Mesendoderm (in vitro differentiated cells): Measurements from ENCODE around the gene CEACAM18. TPM values are rescaled to one million over a fixed set of nuclear protein-coding genes. Genes with fewer than 3 reads are reported as not detected.

Source experiments
- DNase-seq: peaks from one replicate; pipeline ENCODE4 v3.0.0; 2013
- H2AK5ac ChIP-seq: 2 replicates; pipeline ENCODE4 v1.6.1; 2013; ENCODE audit warnings: low read length, inconsistent platforms
- H2BK120ac ChIP-seq: 2 replicates; pipeline ENCODE4 v1.6.1; 2013; ENCODE audit warnings: low read depth, mild to moderate bottlenecking, low read length, moderate library complexity, mixed read lengths
- H2BK15ac ChIP-seq: replicated peaks from 2 replicates; pipeline ENCODE4 v1.6.1; 2013; ENCODE audit warnings: low read depth, mild to moderate bottlenecking, moderate library complexity
- H2BK5ac ChIP-seq: 2 replicates; pipeline ENCODE4 v1.6.1; 2013; ENCODE audit warnings: low read length, inconsistent platforms
- H3K18ac ChIP-seq: 2 replicates; pipeline ENCODE4 v1.6.1; 2013; ENCODE audit warnings: mild to moderate bottlenecking, low read length, mixed read lengths
- H3K23ac ChIP-seq: one replicate; pipeline ENCODE4 v1.6.1; 2013; ENCODE audit warnings: low read length
- H3K27ac ChIP-seq: 2 replicates; pipeline ENCODE4 v1.5.1; 2013; ENCODE audit warnings: low read depth, mild to moderate bottlenecking, inconsistent platforms, low read length, moderate library complexity
- H3K27me3 ChIP-seq: 2 replicates; pipeline ENCODE4 v1.6.1; 2013; ENCODE audit warnings: low read length, control low read depth, mild to moderate bottlenecking, inconsistent platforms; ENCODE audit not compliant: insufficient read depth, poor library complexity
- H3K36me3 ChIP-seq: 2 replicates; pipeline ENCODE4 v1.6.1; 2013; ENCODE audit warnings: low read length, inconsistent platforms; ENCODE audit not compliant: control insufficient read depth, insufficient read depth
- H3K4ac ChIP-seq: one replicate; pipeline ENCODE4 v1.6.1; 2013; ENCODE audit warnings: low read depth, mild to moderate bottlenecking, low read length, moderate library complexity
- H3K4me1 ChIP-seq: 2 replicates; pipeline ENCODE4 v1.6.1; 2013; ENCODE audit warnings: low read depth, low read length, inconsistent platforms; ENCODE audit not compliant: control insufficient read depth
- H3K4me2 ChIP-seq: 2 replicates; pipeline ENCODE4 v1.6.1; 2013; ENCODE audit warnings: low read length
- H3K4me3 ChIP-seq: 2 replicates; pipeline ENCODE4 v1.5.1; 2013; ENCODE audit warnings: mild to moderate bottlenecking, low read length
- H3K56ac ChIP-seq: one replicate; pipeline ENCODE4 v1.6.1; 2013; ENCODE audit warnings: low read length
- H3K79me1 ChIP-seq: 2 replicates; pipeline ENCODE4 v1.6.1; 2013; ENCODE audit warnings: low read length, inconsistent platforms
- H3K79me2 ChIP-seq: 2 replicates; pipeline ENCODE4 v1.6.1; 2013; ENCODE audit warnings: mild to moderate bottlenecking, low read length; ENCODE audit not compliant: control insufficient read depth, insufficient read depth
- H3K9ac ChIP-seq: 2 replicates; pipeline ENCODE4 v1.6.1; 2013; ENCODE audit warnings: low read length, inconsistent platforms
- H4K5ac ChIP-seq: one replicate; pipeline ENCODE4 v1.6.1; 2013; ENCODE audit warnings: low read length
- H4K8ac ChIP-seq: one replicate; pipeline ENCODE4 v1.6.1; 2013; ENCODE audit warnings: low read depth, mild to moderate bottlenecking, control low read depth, low read length, moderate library complexity
- WGBS: extraction: QIAGEN DNeasy Blood & Tissue Kit; methylation state at CpG from one replicate; pipeline ENCODE4 v1.1.7; 2013; ENCODE audit warnings: low lambda C conversion rate, missing lambda C conversion rate; ENCODE audit not compliant: insufficient coverage; ENCODE audit errors: extremely low coverage; 5-methylcytosine and 5-hydroxymethylcytosine counted together
- polyA plus RNA-seq, 2 experiments: library from polyadenylated mRNA; stranded (reverse); fragments of 200-250 nt; gene quantifications; one replicate each; pipeline ENCODE4 v1.2.3, GENCODE V29; 2013

The CEACAM18 gene
- polyA plus RNA-seq (2013, experiment 1 of 2) = not detected
- polyA plus RNA-seq (2013, experiment 2 of 2) = not detected

DNA sequence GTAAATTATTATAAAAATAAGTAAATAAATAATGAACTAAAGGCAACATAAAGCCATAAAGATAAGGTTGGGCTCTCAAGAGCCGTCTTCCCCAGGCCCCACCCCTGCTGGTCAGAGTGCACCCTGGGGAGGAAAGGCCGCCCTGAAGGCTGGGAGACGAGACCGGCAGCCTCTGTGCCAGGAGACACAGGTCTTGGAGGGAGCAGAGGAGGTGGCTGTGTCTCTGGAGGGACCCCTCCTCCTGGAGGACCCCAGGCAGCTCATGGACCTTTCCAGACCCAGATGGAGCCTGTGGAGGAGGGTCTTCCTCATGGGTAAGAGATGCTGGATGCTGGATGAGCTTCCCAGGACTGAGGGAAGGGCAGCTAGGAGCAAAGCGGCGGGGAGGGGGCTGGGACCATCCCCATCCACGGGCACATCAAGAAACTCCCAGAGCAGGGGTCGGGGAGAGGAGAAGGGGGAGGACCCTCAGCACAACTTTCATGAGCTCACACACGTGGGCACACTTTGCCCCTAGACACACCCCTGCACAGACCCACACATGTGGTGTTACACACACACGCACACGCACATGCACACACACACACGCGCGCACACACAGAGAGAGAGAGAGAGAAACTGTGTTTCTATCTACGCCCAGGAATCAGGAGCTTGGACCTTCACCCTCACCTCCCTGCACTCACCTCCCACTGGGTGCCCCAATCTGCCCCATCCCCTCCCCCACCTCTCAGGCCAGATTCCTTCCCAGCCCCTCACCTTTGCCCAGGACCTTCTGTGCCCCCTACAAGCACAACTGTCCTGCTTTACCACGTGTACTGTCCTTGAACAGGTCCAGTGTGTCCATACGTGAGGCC, at the start of gene CEACAM18:
Gene CEACAM18, plus strand, starts transcription at position 159 of the 854 bp plus-strand sequence.
- Histone ChIP-seq H3K4me2 (no peak within 1 kb of the TSS), H3K18ac (no peak within 1 kb of the TSS), H3K23ac (no peak within 1 kb of the TSS), H2BK120ac (no peak within 1 kb of the TSS), H3K9ac (no peak within 1 kb of the TSS), H2AK5ac (no peak within 1 kb of the TSS), H3K4ac (no peak within 1 kb of the TSS), H3K27me3 (no peaks in the 10 kb centered on the region), H3K27ac (no peak within 1 kb of the TSS), H4K8ac (no peak within 1 kb of the TSS), H3K79me1 (no peaks in the 10 kb centered on the region), H3K36me3 (no peaks in the 10 kb centered on the region), H2BK5ac (no peak within 1 kb of the TSS), H3K4me3 (no peak within 1 kb of the TSS), H3K4me1 (no peaks in the 10 kb centered on the region), H3K56ac (no peak within 1 kb of the TSS), H4K5ac (no peak within 1 kb of the TSS), H3K79me2 (no peaks in the 10 kb centered on the region), H2BK15ac (no peak within 1 kb of the TSS)
- WGBS = no CpG with 5 or more reads among the region's 17 CpGs
- DNase-seq = no peak

- Histone ChIP-seq H3K4me2 (no peak overlapping the region), H4K8ac (no peak overlapping the region), H3K4me1 (no peaks in the 10 kb centered on the region), H2BK5ac (no peak overlapping the region), H3K36me3 (no peaks in the 10 kb centered on the region), H3K4ac (no peak overlapping the region), H3K27ac (no peak overlapping the region), H3K4me3 (no peak overlapping the region), H2BK120ac (no peak overlapping the region), H2AK5ac (no peak overlapping the region), H3K79me2 (no peaks in the 10 kb centered on the region), H4K5ac (no peak overlapping the region), H3K9ac (no peak overlapping the region), H2BK15ac (no peak overlapping the region), H3K27me3 (no peaks in the 10 kb centered on the region), H3K23ac (no peak overlapping the region), H3K56ac (no peak overlapping the region), H3K79me1 (no peaks in the 10 kb centered on the region), H3K18ac (no peak overlapping the region)
- no peak for DNase-seq
- no CpG with 5 or more reads among the region's 3 CpGs for WGBS
Observed at GRCh38 chr19:51430221-51430620, 48.1 kb upstream of the CEACAM18 start.

DNA sequence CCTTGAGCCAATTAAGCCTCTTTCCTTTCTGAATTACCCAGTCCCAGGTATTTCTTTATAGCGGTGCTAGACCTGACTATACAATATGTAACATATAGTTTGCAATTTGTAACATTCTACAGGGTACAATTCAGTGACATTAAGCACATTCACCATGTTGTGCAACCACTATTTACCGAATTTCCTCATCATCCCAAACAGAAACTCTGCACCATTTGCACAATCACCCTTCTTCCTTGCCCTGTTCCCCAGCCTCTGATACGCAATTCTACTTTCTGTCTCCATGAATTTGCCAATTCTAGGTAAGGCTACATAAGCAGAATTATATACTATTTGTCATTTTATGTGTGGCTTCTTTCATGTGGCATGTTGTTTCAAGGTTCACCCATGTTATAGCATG, 47.2 kb upstream of the CEACAM18 start:
- H4K8ac ChIP-seq = no peak overlapping the region
- H3K27me3 ChIP-seq = no peaks in the 10 kb centered on the region
- H2AK5ac ChIP-seq = no peak overlapping the region
- no peak for DNase-seq
- no peak overlapping the region for H2BK120ac ChIP-seq
- H3K4me1 ChIP-seq = no peaks in the 10 kb centered on the region
- no peak overlapping the region for H2BK5ac ChIP-seq
- H3K36me3 ChIP-seq = no peaks in the 10 kb centered on the region
- no peak overlapping the region for H3K27ac ChIP-seq
- H3K4me2 ChIP-seq = no peak overlapping the region
- no peak overlapping the region for H3K9ac ChIP-seq
- WGBS = no CpG with 5 or more reads among the region's 3 CpGs
- no peak overlapping the region for H3K56ac ChIP-seq
- H3K4ac ChIP-seq = no peak overlapping the region
- H3K79me1 ChIP-seq = no peaks in the 10 kb centered on the region
- no peak overlapping the region for H3K18ac ChIP-seq
- no peak overlapping the region for H4K5ac ChIP-seq
- H3K23ac ChIP-seq = no peak overlapping the region
- H2BK15ac ChIP-seq = no peak overlapping the region
- H3K79me2 ChIP-seq = no peaks in the 10 kb centered on the region
- H3K4me3 ChIP-seq = no peak overlapping the region

DNA sequence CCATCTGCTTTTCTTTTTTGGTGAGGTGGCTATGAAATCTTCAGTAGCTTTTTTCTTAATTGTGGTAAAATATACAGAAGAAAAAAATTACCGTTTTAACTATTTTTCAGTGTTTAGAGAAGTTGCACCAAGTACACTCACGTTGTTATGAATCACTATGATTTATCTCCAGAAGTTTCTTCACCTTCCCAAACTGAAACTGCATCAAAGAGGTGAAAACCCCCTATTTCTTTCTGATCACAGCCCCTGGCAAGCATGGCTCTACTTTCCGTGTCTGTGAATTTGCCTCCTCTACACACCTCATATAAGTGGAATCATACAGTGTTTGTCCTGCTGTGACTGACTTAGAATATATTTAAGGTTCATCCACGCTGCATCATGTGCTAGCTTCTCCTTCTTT, 45.3 kb upstream of the CEACAM18 start:
- H2BK120ac ChIP-seq = no peak overlapping the region
- H3K79me1 ChIP-seq = no peaks in the 10 kb centered on the region
- no peak overlapping the region for H3K56ac ChIP-seq
- H3K4me3 ChIP-seq = no peak overlapping the region
- H3K9ac ChIP-seq = no peak overlapping the region
- H3K27ac ChIP-seq = no peak overlapping the region
- no peak overlapping the region for H3K4me2 ChIP-seq
- H3K23ac ChIP-seq = no peak overlapping the region
- H2BK5ac ChIP-seq = no peak overlapping the region
- no peak overlapping the region for H3K4ac ChIP-seq
- no peaks in the 10 kb centered on the region for H3K36me3 ChIP-seq
- no peak overlapping the region for H2BK15ac ChIP-seq
- no peak for DNase-seq
- no peaks in the 10 kb centered on the region for H3K79me2 ChIP-seq
- WGBS = no CpG with 5 or more reads among the region's 4 CpGs
- no peaks in the 10 kb centered on the region for H3K4me1 ChIP-seq
- H2AK5ac ChIP-seq = no peak overlapping the region
- no peak overlapping the region for H4K5ac ChIP-seq
- no peak overlapping the region for H4K8ac ChIP-seq
- no peaks in the 10 kb centered on the region for H3K27me3 ChIP-seq
- H3K18ac ChIP-seq = no peak overlapping the region

DNA sequence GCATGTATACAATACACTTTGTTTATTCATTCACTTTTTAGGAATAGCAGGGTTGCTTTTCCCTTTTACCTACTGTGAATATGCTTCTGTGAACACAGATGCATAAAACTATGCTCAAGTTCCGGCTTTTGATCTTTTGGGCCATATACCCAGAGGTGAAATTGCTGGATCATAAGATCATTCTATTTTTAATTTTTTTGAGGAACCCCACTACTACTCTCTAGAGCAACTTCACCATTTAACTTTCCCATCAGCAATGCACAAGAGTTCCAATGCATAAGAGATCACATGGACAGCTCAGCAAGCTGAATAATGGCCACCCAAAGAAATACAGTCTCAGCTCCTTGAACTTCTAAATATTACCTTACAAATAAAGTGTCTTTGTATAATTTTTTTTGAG, 43.9 kb upstream of the CEACAM18 start:
- Histone ChIP-seq H3K4me1 (no peaks in the 10 kb centered on the region), H2AK5ac (no peak overlapping the region), H3K23ac (no peak overlapping the region), H2BK120ac (no peak overlapping the region), H3K36me3 (no peaks in the 10 kb centered on the region), H4K5ac (no peak overlapping the region), H4K8ac (no peak overlapping the region), H3K27me3 (no peaks in the 10 kb centered on the region), H3K79me1 (no peaks in the 10 kb centered on the region), H3K4me3 (no peak overlapping the region), H3K18ac (no peak overlapping the region), H2BK5ac (no peak overlapping the region), H3K56ac (no peak overlapping the region), H3K4me2 (no peak overlapping the region), H3K79me2 (no peaks in the 10 kb centered on the region), H2BK15ac (no peak overlapping the region), H3K4ac (no peak overlapping the region), H3K9ac (no peak overlapping the region), H3K27ac (no peak overlapping the region)
- DNase-seq = no peak
- no CpG with 5 or more reads among the region's 1 CpG for WGBS
